Stimulated activated CD4-positive, alpha-beta T cell treated with anti-CD3 and anti-CD28 coated beads, Interleukin-2, amount 100 ng/mL, for 4 hours (primary cell): ENCODE data around the gene INTS1.
A peak's percentile ranks its signal among the peaks of the same experiment; 100 is the strongest.

Experiments used
- DNase-seq: peaks from one replicate; pipeline ENCODE4 v3.0.0-alpha.2; 2020; ENCODE audit warnings: low read depth

INTS1 gene

GRCh38 chr7:1542841-1543747 lies 38.9 kb upstream of the INTS1 start:
- DNase-seq = no peak

GRCh38 chr7:1542329-1542728 lies 38.1 kb upstream of the INTS1 start:
- DNase-seq = no peak

GRCh38 chr7:1541431-1542162 lies 37.4 kb upstream of the INTS1 start:
- DNase-seq = no peak

- DNase-seq = no peak
Measured at GRCh38 chr7:1540776-1541271, 36.6 kb upstream of the INTS1 start.

- no peak for DNase-seq
Measured at GRCh38 chr7:1539882-1540775, 35.9 kb upstream of the INTS1 start.

GRCh38 chr7:1539181-1539881 lies 35.1 kb upstream of the INTS1 start:
- DNase-seq = no peak

GRCh38 chr7:1538544-1539180 lies 34.5 kb upstream of the INTS1 start:
- DNase-seq = no peak

- DNase-seq = no peak
Measured at GRCh38 chr7:1537535-1538412, 33.6 kb upstream of the INTS1 start.

GRCh38 chr7:1536743-1537534 lies 32.8 kb upstream of the INTS1 start:
- DNase-seq = no peak

GRCh38 chr7:1536455-1536742 lies 32.2 kb upstream of the INTS1 start:
- DNase-seq = no peak

- DNase-seq = no peak
Measured at GRCh38 chr7:1535701-1536454, 31.7 kb upstream of the INTS1 start.

- no peak for DNase-seq
Measured at GRCh38 chr7:1535100-1535458, 30.9 kb upstream of the INTS1 start.

- DNase-seq = no peak
Measured at GRCh38 chr7:1534330-1535099, 30.3 kb upstream of the INTS1 start.

GRCh38 chr7:1533547-1534329 lies 29.5 kb upstream of the INTS1 start:
- DNase-seq = no peak

GRCh38 chr7:1533255-1533546 lies 29.0 kb upstream of the INTS1 start:
- no peak for DNase-seq

GRCh38 chr7:1532456-1533254 lies 28.5 kb upstream of the INTS1 start:
- peak; percentile 58 for DNase-seq
